H1 (cell line): ENCODE results near the gene B3GLCT. TPM values are rescaled to one million over a fixed set of nuclear protein-coding genes. Genes with fewer than 3 reads are reported as not detected.

ENCODE experiments used
- CHD7 ChIP-seq: fragments of 300-600 bp; sonication (generic); IDR thresholded peaks from 2 replicates; pipeline ENCODE4 v1.7.1; 2012; ENCODE audit warnings: low read length, moderate library complexity, mild to moderate bottlenecking, inconsistent platforms; ENCODE audit not compliant: insufficient replicate concordance
- CTCF ChIP-seq, 3 experiments: IDR thresholded peaks; 1 replicate in 2 of 3; 2 replicates in 1 of 3; pipeline versions ENCODE4 v1.5.1 to v1.6.1; 2011; ENCODE audit warnings: low read length in 3 of 3, mild to moderate bottlenecking in 3 of 3, inconsistent platforms in 2 of 3, low read depth in 1 of 3, moderate library complexity in 1 of 3; ENCODE audit not compliant: insufficient read depth in 1 of 3; ENCODE audit errors: control extremely low read depth in 1 of 3
- GTF2F1 ChIP-seq: IDR thresholded peaks from 2 replicates; pipeline ENCODE4 v1.6.1; 2012; ENCODE audit warnings: low read depth, low read length, improper control_type of control experiment, borderline replicate concordance
- JUND ChIP-seq: IDR thresholded peaks from 2 replicates; pipeline ENCODE4 v1.6.1; 2011; ENCODE audit warnings: mild to moderate bottlenecking, improper control_type of control experiment, low read length
- RXRA ChIP-seq: IDR thresholded peaks from 2 replicates; pipeline ENCODE4 v1.6.1; 2011; ENCODE audit warnings: low read depth, mild to moderate bottlenecking, low read length, moderate library complexity; ENCODE audit not compliant: insufficient read depth
- TAF7 ChIP-seq: optimal IDR thresholded peaks from 2 replicates; pipeline ENCODE3; 2011; ENCODE audit warnings: low read depth, mild to moderate bottlenecking, inconsistent platforms, low read length, moderate library complexity, borderline replicate concordance
- TCF12 ChIP-seq: IDR thresholded peaks from 2 replicates; pipeline ENCODE4 v1.6.1; 2011; ENCODE audit warnings: low read depth, mild to moderate bottlenecking, low read length
- TEAD4 ChIP-seq: IDR thresholded peaks from 2 replicates; pipeline ENCODE4 v1.6.1; 2012; ENCODE audit warnings: low read depth, low read length, inconsistent platforms, mixed read lengths
- polyA plus RNA-seq, 7 experiments: library from polyadenylated mRNA; depleted of rRNA in 3 of 7; stranded (reverse) in 5 of 7; unstranded in 2 of 7; fragments of >200 nt in 5 of 7; fragments of 200-250 nt in 2 of 7; gene quantifications; 1 replicate in 5 of 7; 2 replicates in 1 of 7; 4 replicates in 1 of 7; pipeline versions ENCODE4 v1.2.1 to v1.2.3, GENCODE V29; 2011 to 2013; ENCODE audit warnings: missing spikeins in 2 of 7, mixed read lengths in 2 of 7
- total RNA-seq: library from RNA; stranded (reverse); fragmentation: NEBNext Ultra II Directional; extraction: Animal tissue kit (Norgen Biotek cat#: 25700); gene quantifications from 2 replicates; pipeline ENCODE4 v1.2.1, GENCODE V29; 2021

Gene B3GLCT
- total and polyA plus RNA-seq, 2 of the 8 experiments (the other 6 are each of a cell fraction or from before 2014, with no cell fraction given) = 1.5 to 4.1 TPM

GRCh38 chr13:31204592-31204991 lies 4.8 kb downstream of the B3GLCT start (continued):
- TF ChIP-seq CHD7 (no peak), TEAD4 (no peak), GTF2F1 (no peak), TAF7 (no peak), CTCF (IDR thresholded peaks at IDR 0.05; ENCODE audit: control extremely low read depth in 1 of 3, insufficient read depth in 1 of 3, low read depth in 1 of 3, low read length in 3 of 3) (no peak), RXRA (no peak), TCF12 (no peak), JUND (no peak)
